Transverse colon (tissue), 3 donors: ENCODE measurements around the gene RNFT2.

ENCODE experiments used
- POLR2A ChIP-seq: fragments of 450-650 bp; IDR thresholded peaks from one replicate; pipeline ENCODE4 v1.6.1; 2016; ENCODE audit warnings: antibody characterized with exemption, mild to moderate bottlenecking, moderate library complexity
- TF ChIP-seq, protein P1 (sequence below), 5 experiments: fragments of 200-600 bp in 3 of 5; fragments of 450-650 bp in 2 of 5; sonication (generic) in 3 of 5; IDR thresholded peaks; 1 replicate in 2 of 5; 2 replicates in 3 of 5; pipeline ENCODE4 v1.5.1; 2016 to 2017; ENCODE audit warnings: antibody characterized with exemption in 5 of 5, inconsistent platforms in 3 of 5, mild to moderate bottlenecking in 2 of 5, moderate library complexity in 1 of 5

DNA sequence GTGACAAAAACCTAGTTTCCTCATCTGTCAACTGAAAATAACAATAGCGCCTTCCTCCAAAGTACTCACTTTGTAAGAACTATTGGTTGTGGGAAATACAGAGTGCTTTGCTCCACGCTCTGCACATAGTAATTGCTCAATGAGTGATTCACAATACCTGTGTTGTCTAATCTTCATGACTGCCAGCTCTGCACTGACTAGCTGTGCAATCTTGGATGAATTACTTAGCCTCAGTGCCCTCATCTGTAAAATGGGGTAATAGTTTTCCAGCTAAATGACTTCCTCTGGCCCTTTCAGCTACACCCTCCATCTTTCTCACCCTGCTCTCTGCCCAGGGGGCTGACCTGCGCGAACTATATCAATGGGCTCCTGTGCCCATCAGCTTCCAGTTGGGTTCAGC is 42.8 kb downstream of the RNFT2 start:
- TF ChIP-seq, protein P1, sequence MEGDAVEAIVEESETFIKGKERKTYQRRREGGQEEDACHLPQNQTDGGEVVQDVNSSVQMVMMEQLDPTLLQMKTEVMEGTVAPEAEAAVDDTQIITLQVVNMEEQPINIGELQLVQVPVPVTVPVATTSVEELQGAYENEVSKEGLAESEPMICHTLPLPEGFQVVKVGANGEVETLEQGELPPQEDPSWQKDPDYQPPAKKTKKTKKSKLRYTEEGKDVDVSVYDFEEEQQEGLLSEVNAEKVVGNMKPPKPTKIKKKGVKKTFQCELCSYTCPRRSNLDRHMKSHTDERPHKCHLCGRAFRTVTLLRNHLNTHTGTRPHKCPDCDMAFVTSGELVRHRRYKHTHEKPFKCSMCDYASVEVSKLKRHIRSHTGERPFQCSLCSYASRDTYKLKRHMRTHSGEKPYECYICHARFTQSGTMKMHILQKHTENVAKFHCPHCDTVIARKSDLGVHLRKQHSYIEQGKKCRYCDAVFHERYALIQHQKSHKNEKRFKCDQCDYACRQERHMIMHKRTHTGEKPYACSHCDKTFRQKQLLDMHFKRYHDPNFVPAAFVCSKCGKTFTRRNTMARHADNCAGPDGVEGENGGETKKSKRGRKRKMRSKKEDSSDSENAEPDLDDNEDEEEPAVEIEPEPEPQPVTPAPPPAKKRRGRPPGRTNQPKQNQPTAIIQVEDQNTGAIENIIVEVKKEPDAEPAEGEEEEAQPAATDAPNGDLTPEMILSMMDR (IDR thresholded peaks at IDR 0.05) = no peak
- no peak for TF ChIP-seq POLR2A
